HG02642 (cell line): ENCODE results near the gene CTSZ.
"Not testable (repeated sequence)": the region's sequence is repeated elsewhere in the genome, so short reads cannot be mapped to it uniquely, and the experiment has no call there.

Source experiments
- ATAC-seq: cut with Tn5 transposase; IDR thresholded peaks from one replicate; pipeline ENCODE4 v1.9.1; 2021; ENCODE audit warnings: mild to moderate bottlenecking; ENCODE audit not compliant: unreplicated experiment, poor library complexity

Gene CTSZ

DNA sequence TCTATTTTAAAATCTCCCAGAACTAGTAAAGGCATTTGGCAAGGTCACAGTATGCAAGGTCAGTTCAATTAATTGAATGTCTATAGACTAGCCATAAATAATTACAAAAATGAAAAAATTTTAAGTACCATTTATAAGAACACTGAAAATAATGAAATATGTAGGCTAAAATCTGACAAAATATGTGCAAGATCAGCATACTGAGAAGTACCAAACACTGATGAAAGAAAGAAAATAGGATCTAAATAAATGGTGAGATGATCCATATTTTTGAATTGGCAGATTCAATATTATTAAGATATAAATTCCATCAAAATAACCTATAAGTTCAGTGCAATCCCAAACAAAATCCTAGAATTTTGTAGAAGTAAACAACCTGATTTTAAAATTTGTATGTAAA lies 54.0 kb downstream of the CTSZ start:
- ATAC-seq = no peak

DNA sequence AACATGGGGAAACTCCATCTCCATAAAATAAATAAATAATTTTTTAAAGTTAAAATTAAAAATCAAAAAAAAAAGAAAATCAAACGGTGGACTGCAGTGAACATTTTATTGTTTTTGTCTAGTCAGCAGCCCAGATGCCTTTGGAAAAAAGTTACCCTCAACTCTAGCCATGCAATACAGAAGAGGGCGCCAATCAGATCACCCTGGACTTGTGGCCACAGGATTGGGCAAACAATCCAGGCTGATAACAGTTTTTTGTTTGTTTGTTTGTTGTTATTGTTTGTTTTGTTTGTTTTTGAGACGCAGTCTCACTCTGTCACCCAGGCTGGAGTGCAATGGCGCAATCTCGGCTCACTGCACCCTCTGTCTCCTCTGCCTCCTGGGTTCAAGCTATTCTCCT lies 56.5 kb downstream of the CTSZ start:
- ATAC-seq = no peak

DNA sequence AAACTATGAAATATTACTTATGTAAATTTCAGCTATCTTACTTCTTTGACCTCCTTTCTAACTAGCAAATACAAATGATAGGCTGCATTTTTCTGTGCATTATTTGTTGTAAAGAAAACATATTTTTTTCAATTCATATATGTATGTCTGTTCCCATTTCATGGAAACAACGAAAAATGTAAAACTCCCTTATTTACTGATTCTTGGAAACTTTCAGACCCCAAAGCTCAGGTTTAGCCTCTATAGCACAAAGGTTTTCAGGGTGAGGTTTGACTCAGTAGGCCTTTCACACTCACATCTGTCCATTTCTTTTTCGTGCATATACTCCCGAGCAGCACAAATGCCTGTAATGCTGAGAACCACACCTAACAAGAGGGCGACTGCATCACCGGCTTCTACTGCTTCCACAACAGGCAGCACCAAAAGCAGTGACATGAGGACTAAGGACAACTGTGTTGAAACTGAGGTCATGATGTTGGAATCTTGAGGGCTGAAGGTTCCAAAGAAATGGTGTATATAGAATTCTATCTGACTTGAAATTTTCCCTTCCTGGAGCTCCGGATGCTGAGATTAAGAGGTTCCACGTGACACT lies 59.2 kb downstream of the CTSZ start:
- not testable (repeated sequence) for ATAC-seq

DNA sequence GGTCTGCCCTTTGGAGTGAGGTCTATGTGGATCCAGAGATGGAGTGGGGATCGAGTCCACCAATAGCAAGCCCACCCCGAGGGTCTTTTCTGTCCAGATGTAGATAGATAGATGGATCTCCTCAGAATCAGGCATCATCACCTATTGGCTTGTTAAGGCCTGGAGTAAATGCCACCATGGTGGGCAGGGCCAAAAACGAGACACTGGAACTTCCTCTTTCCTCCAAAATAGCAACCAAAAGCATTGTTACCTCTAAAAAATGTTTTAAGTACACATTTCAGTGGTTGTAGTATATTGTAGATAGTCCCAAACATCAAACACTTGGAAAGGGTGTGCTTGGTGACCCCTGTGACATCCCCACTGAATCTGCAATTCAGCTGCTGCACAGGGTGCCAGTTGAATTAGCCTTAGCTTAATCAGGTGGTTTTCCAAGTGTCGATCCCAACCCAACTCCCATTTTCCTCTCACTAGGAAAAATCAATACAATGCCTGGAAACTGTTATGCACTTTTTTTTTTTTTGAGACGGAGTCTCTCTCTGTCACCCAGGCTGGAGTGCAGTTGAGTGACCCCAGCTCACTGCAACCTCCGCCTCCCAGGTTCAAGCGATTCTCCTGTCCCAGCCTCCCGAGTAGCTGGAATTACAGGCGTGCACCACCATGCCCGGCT lies 61.0 kb downstream of the CTSZ start:
- ATAC-seq = no peak
